Adrenal gland (tissue), 12 donors: ENCODE results near the gene NEGR1. TPM values are rescaled to one million over a fixed set of nuclear protein-coding genes. Genes with fewer than 3 reads are reported as not detected.

Experiments used
- DNase-seq, 7 donors: peaks; one replicate each; pipeline ENCODE4 v3.0.0-alpha.2; 2019 to 2020
- H3K27ac ChIP-seq, 5 donors: fragments of 200-600 bp; sonication (generic) in 4 of 5; 1 replicate in 3 of 5; 2 replicates in 2 of 5; pipeline versions ENCODE4 v1.5.1 to v1.8.0; 2016 to 2020; ENCODE audit warnings: mild to moderate bottlenecking in 1 of 5
- H3K27me3 ChIP-seq: fragments of 200-600 bp; 2 replicates; pipeline ENCODE4 v1.8.0; 2021
- H3K36me3 ChIP-seq, 2 donors: fragments of 200-600 bp; replicated peaks in 1 of 2; 1 replicate in 1 of 2; 2 replicates in 1 of 2; pipeline versions ENCODE4 v1.5.1 to v1.8.0; 2018 to 2022
- H3K4me1 ChIP-seq, 2 donors: fragments of 200-600 bp; replicated peaks in 1 of 2; 1 replicate in 1 of 2; 2 replicates in 1 of 2; pipeline versions ENCODE4 v1.5.1 to v1.8.0; 2018 to 2021
- H3K4me3 ChIP-seq, 4 donors: fragments of 200-600 bp; sonication (generic) in 3 of 4; one replicate each; pipeline ENCODE4 v1.5.1; 2016 to 2018
- H3K9me3 ChIP-seq, 3 donors: fragments of 200-600 bp; sonication (generic) in 1 of 3; replicated peaks in 1 of 3; 1 replicate in 2 of 3; 2 replicates in 1 of 3; pipeline versions ENCODE4 v1.5.1 to v1.8.0; 2016 to 2021
- POLR2A ChIP-seq, 2 donors: fragments of 450-650 bp; IDR thresholded peaks; one replicate each; pipeline ENCODE4 v1.6.1; 2017; ENCODE audit warnings: antibody characterized with exemption in 2 of 2, mild to moderate bottlenecking in 2 of 2, moderate library complexity in 1 of 2
- WGBS, 4 donors: extraction: QIAGEN DNeasy Blood & Tissue Kit in 2 of 4; methylation state at CpG; one replicate each; pipeline versions ENCODE4 v1.1.5 to v1.1.7; 2013 to 2017; 5-methylcytosine and 5-hydroxymethylcytosine counted together
- intact Hi-C, 2 donors: fragments of 100-400 bp; cut with DNase I; formaldehyde crosslinking; loops; one replicate each; pipeline versions ENCODE4 v1.14.1 to v1.15.0; 2022 to 2023
- polyA plus RNA-seq, 3 donors: library from polyadenylated mRNA; stranded (reverse); fragments of 200-250 nt in 2 of 3; fragments of 350-450 nt in 1 of 3; fragmentation: Illumina TruSeq in 1 of 3; extraction: RNeasy Lipid Tissue Mini Kit (QIAGEN cat#74804) in 1 of 3; gene quantifications; one replicate each; pipeline ENCODE4 v1.2.3, GENCODE V29; 2013 to 2014
- total RNA-seq, 9 donors: library from RNA; depleted of rRNA in 4 of 9; stranded (reverse); fragments of >200 nt in 4 of 9; fragments of 120-200 nt in 1 of 9; fragmentation: NEBNext Ultra II Directional in 1 of 9; extraction: Animal tissue kit (Norgen Biotek cat#: 25700) in 1 of 9; gene quantifications; one replicate each; pipeline versions ENCODE4 v1.1.0 to v1.2.4, GENCODE V29; 2013 to 2023
- TF ChIP-seq, protein P1 (sequence below), 6 experiments: fragments of 450-650 bp in 4 of 6; fragments of 200-600 bp in 2 of 6; sonication (generic) in 1 of 6; IDR thresholded peaks; 1 replicate in 5 of 6; 2 replicates in 1 of 6; pipeline versions ENCODE4 v1.5.1 to v1.8.0; 2016 to 2021; ENCODE audit warnings: antibody characterized with exemption in 6 of 6, mild to moderate bottlenecking in 2 of 6, moderate library complexity in 1 of 6
- donor health status: healthy with polysubstance abuse.
- donor health status: Bipolar disorder and iron deficiency.
- donor health status: DM: yes; HTN: yes; CAD: no.
- donor health status: DM: no; HTN: no; CAD: no.
- donor health status: DM: no; HTN: no; CAD: no.
- donor health status: DM: yes; HTN: yes; CAD: no.

The NEGR1 gene
- total and polyA plus RNA-seq, 12 donors = 1.1 to 7.4 (median 4.0) TPM

DNA sequence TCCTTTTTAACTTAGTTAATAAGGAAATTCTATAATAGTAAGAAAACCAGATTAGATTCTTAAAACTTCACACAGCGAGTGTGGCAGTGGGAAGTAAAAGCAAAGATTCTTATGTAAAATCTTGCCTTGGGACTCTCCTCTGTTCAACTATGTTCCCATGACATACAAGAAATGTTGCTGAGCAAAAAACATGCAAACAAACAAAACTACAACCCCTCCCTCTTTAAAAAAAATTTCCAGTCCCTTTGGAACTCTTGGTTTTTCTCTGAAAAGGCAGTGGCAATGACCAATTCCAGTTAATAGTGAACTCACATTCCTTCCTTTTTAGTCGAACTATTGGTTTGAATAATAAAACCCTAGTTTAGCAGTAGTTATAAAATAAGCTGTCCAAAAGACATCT, 748.4 kb downstream of the NEGR1 start:
- intact Hi-C loops = no loop called here
- H3K36me3 ChIP-seq = no peaks in the 10 kb centered on the region
- no peak for DNase-seq
- H3K27me3 ChIP-seq = no peaks in the 10 kb centered on the region
- no peak overlapping the region for H3K4me3 ChIP-seq
- H3K27ac ChIP-seq = no peak overlapping the region
- H3K9me3 ChIP-seq = no peaks in the 10 kb centered on the region
- WGBS, 4 donors = 70 to 83% (median 77%) methylated on average over 2 of the region's 2 CpGs
- TF ChIP-seq, protein P1, sequence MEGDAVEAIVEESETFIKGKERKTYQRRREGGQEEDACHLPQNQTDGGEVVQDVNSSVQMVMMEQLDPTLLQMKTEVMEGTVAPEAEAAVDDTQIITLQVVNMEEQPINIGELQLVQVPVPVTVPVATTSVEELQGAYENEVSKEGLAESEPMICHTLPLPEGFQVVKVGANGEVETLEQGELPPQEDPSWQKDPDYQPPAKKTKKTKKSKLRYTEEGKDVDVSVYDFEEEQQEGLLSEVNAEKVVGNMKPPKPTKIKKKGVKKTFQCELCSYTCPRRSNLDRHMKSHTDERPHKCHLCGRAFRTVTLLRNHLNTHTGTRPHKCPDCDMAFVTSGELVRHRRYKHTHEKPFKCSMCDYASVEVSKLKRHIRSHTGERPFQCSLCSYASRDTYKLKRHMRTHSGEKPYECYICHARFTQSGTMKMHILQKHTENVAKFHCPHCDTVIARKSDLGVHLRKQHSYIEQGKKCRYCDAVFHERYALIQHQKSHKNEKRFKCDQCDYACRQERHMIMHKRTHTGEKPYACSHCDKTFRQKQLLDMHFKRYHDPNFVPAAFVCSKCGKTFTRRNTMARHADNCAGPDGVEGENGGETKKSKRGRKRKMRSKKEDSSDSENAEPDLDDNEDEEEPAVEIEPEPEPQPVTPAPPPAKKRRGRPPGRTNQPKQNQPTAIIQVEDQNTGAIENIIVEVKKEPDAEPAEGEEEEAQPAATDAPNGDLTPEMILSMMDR (IDR thresholded peaks at IDR 0.05) = no peak
- no peaks in the 10 kb centered on the region for H3K4me1 ChIP-seq

DNA sequence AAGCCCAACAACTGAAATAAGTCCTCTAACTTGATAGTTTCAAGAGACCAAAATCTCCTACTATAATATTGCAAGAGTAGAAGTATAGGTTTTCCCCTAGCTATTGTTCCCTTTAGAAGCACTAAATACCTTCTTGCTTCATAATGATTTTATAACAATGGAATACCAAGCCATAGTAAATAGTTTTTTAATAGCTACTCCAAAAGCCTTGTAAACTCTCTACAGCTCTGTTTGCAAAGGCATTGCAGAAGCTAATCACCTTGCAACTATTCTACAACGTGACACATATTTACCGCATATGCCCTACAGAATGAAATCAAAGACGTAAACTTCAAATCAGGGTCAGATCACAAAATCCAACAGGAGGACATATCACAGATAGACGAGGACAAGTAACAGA, 750.0 kb downstream of the NEGR1 start:
- H3K27ac ChIP-seq = no peak overlapping the region
- no peak for DNase-seq
- H3K9me3 ChIP-seq = no peaks in the 10 kb centered on the region
- no peaks in the 10 kb centered on the region for H3K4me1 ChIP-seq
- H3K4me3 ChIP-seq = no peak overlapping the region
- H3K27me3 ChIP-seq = no peaks in the 10 kb centered on the region
- H3K36me3 ChIP-seq = no peaks in the 10 kb centered on the region
- intact Hi-C loops = no loop called here
- WGBS, 4 donors = 83 to 89% (median 86%) methylated on average over 4 of the region's 4 CpGs
- no peak for TF ChIP-seq POLR2A (IDR thresholded peaks at IDR 0.05)
- TF ChIP-seq, protein P1 (IDR thresholded peaks at IDR 0.05) = no peak

DNA sequence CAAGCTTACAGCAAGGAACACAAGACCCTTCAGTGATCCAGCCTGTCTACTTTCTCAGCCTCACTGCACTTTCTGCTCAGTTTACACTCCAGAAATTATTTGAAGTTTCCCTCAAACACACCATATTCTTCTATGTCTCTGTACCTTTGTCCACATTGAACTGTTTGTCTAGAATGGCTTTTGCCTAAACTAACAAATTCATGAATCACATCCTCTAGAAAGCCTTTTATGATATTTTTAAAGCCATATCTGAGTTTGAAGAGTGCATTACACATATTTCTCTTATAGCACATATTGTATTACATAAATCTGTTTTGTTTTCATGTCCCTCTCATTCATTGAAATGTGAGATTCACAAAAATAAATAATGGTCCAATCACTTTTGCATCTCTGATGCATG, 755.5 kb downstream of the NEGR1 start:
- intact Hi-C loops = no loop called here
- Histone ChIP-seq H3K4me3 (no peak overlapping the region), H3K27ac (no peak overlapping the region), H3K4me1 (no peaks in the 10 kb centered on the region), H3K36me3 (no peaks in the 10 kb centered on the region), H3K9me3 (no peaks in the 10 kb centered on the region), H3K27me3 (no peaks in the 10 kb centered on the region)
- TF ChIP-seq, protein P1 (IDR thresholded peaks at IDR 0.05) = no peak
- no peak for TF ChIP-seq POLR2A (IDR thresholded peaks at IDR 0.05)
- no peak for DNase-seq

DNA sequence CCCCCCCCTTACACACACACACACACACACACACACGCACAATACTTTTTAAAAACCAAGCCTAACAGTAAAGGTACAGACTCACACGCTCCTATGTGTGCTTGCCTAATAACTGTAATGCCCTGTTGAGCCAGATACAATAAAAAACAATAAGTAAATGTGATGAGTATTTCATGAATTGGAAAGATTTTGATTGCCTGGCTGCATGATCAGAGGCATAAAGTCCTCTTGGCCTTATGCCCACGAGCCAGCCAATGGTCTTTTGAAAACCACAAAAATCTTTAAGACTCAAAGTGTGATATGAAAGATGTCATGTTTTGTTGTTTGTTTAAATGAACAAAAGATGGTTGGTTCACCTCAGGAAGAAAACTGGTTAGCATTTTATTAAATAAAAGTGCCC, 759.6 kb downstream of the NEGR1 start:
- Histone ChIP-seq H3K9me3 (no peaks in the 10 kb centered on the region), H3K36me3 (no peaks in the 10 kb centered on the region), H3K27ac (no peak overlapping the region), H3K4me3 (no peak overlapping the region), H3K27me3 (no peaks in the 10 kb centered on the region), H3K4me1 (no peaks in the 10 kb centered on the region)
- no peak for DNase-seq
- TF ChIP-seq, protein P1 (IDR thresholded peaks at IDR 0.05) = no peak
- TF ChIP-seq POLR2A (IDR thresholded peaks at IDR 0.05) = no peak
- WGBS, 4 donors = 68 to 80% (median 76%) methylated on average over 3 of the region's 3 CpGs
- intact Hi-C loops = no loop called here
